ENCODE results near the gene CBX7.

DNA sequence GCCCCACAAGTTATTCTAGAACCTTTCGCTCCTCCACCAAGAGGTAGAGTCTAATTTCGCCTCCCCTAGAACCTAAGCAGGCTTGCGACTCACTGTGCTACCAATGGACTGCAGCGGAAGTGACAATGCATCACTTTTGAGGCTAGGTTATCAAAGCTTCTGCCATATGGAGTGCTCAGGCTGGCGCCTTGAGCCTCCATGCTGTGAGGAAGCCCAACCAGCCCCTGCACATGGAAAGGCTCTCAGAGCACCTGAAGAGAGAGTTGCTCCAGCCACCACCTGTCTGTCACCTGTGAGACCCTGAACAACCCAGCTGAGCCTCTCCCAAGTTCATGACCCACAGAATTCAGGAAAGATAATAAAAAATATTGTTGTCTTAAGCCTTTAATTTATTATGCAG is 29.3 kb upstream of the CBX7 start:
- TF ChIP-seq SP1 (IDR thresholded peaks at IDR 0.05) (no peak), TAF1 (conservative IDR thresholded peaks at IDR 0.05) (no peak)
- TF ChIP-seq, protein P1, sequence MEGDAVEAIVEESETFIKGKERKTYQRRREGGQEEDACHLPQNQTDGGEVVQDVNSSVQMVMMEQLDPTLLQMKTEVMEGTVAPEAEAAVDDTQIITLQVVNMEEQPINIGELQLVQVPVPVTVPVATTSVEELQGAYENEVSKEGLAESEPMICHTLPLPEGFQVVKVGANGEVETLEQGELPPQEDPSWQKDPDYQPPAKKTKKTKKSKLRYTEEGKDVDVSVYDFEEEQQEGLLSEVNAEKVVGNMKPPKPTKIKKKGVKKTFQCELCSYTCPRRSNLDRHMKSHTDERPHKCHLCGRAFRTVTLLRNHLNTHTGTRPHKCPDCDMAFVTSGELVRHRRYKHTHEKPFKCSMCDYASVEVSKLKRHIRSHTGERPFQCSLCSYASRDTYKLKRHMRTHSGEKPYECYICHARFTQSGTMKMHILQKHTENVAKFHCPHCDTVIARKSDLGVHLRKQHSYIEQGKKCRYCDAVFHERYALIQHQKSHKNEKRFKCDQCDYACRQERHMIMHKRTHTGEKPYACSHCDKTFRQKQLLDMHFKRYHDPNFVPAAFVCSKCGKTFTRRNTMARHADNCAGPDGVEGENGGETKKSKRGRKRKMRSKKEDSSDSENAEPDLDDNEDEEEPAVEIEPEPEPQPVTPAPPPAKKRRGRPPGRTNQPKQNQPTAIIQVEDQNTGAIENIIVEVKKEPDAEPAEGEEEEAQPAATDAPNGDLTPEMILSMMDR (IDR thresholded peaks at IDR 0.05; ENCODE audit: low read depth, low read length, missing input control): no peak
- TF ChIP-seq, protein P2, sequence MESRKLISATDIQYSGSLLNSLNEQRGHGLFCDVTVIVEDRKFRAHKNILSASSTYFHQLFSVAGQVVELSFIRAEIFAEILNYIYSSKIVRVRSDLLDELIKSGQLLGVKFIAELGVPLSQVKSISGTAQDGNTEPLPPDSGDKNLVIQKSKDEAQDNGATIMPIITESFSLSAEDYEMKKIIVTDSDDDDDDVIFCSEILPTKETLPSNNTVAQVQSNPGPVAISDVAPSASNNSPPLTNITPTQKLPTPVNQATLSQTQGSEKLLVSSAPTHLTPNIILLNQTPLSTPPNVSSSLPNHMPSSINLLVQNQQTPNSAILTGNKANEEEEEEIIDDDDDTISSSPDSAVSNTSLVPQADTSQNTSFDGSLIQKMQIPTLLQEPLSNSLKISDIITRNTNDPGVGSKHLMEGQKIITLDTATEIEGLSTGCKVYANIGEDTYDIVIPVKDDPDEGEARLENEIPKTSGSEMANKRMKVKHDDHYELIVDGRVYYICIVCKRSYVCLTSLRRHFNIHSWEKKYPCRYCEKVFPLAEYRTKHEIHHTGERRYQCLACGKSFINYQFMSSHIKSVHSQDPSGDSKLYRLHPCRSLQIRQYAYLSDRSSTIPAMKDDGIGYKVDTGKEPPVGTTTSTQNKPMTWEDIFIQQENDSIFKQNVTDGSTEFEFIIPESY (IDR thresholded peaks at IDR 0.05): no peak
